GM23248 (cell line): ENCODE data around the gene FGFBP3.

Experiments
- EZH2 ChIP-seq: fragments of 200-600 bp; sonication (generic); IDR thresholded peaks from 2 replicates; pipeline ENCODE4 v1.6.1; 2018; ENCODE audit warnings: antibody characterized with exemption, mild to moderate bottlenecking; ENCODE audit not compliant: insufficient read depth, poor library complexity, severe bottlenecking
- EZH2phosphoT487 ChIP-seq: fragments of 200-600 bp; sonication (generic); IDR thresholded peaks from 2 replicates; pipeline ENCODE4 v1.6.1; 2018; ENCODE audit warnings: antibody characterized with exemption, moderate library complexity, mild to moderate bottlenecking, low read depth; ENCODE audit not compliant: insufficient read depth

- no peak for TF ChIP-seq EZH2
- TF ChIP-seq EZH2phosphoT487 = no peak
Observed at GRCh38 chr10:91907033-91907594, 2.2 kb downstream of the FGFBP3 start.
